MV-4-11 (cell line): Measurements from ENCODE around the gene TCERG1L.

Experiments used
- DNase-seq: peaks from one replicate; lab custom pipeline; 2025; lab: John Stamatoyannopoulos, UW

TCERG1L gene

GRCh38 chr10:131207176-131207575, 104.3 kb downstream of the TCERG1L start:
- DNase-seq, result no peak

- DNase-seq, result no peak
These were observed 105.2 kb downstream of the TCERG1L start for GRCh38 chr10:131206111-131206995.

DNA sequence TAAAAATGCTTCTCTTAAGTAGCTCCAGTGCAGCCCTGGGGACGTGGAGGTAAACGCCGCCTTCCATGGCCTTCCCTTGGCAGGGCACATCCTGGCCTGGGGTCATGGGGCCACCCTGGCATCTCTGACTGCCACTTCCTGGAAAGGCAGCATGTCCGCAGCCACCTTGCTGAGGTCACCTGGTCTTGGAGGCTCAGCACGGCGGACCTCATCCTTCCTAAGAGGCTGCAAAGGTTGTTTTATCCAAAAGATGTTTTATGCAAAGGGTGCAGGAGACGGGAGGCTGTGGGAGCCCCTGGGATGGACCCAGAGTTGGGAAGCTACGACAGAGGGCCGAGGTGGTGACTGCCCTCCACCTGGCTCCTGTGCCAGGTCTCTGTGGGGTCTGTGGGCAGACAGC, 106.0 kb downstream of the TCERG1L start:
- DNase-seq, result no peak

- DNase-seq, result no peak
These were observed 106.9 kb downstream of the TCERG1L start for GRCh38 chr10:131204406-131205152.

- DNase-seq, result no peak
These were observed 107.8 kb downstream of the TCERG1L start for GRCh38 chr10:131203456-131204357.

GRCh38 chr10:131202990-131203389, 108.5 kb downstream of the TCERG1L start:
- no peak for DNase-seq

DNA sequence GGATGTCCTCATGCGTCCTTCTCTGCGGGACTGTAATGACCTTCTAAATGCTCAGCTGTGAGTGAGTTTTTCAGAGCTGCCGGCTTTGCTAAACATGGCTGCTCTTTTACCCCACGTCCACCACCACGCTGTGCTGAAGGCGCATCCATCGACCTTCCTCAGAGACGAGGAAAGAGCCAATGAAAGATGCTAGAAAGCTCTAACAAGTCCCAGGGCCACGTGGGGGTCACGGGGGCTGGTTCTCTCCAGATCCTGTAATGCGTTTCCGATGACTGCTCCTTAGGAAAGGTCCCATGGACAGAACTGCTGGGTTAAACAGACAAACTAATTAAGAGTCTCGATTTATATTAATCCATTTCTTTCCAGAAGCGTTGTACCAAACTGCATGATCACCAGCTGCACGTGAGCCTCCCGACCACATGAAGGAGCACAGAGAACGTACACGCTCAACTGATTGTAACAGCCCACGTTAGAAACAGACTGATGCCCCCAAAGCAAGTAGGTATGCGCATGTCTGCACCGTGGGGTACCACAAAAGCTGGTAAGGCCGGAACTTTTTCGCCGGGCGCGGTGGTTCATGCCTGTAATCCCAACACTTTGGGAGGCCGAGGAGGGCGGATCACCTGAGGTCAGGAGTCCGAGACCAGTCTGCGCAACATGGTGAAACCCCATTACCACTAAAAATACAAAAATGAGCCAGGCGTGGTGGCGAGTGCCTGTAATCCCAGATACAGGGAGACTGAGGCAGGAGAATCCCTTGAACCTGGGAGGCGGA, 109.6 kb downstream of the TCERG1L start:
- DNase-seq, result no peak

- DNase-seq, result no peak
These were observed 110.6 kb downstream of the TCERG1L start for GRCh38 chr10:131200856-131201470.

DNA sequence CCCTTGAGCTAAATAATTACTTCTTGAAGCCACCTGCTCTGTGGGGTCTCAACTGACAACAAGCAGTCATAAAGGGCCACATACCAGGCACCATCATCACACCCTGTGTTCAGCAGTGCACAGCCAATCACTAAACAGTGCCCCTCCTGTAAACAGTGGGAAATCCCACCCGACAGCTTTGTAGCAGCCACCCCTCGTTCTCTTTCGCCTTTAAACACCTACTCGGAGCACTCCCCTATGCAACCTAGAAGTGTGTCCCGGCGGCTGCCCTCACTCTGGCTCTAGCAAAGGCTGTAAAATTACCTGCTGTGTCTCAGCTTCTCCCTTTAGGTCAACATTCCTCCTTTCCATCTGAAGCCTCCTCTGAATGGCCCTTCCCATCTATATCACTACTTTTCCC, 111.9 kb downstream of the TCERG1L start:
- no peak for DNase-seq

DNA sequence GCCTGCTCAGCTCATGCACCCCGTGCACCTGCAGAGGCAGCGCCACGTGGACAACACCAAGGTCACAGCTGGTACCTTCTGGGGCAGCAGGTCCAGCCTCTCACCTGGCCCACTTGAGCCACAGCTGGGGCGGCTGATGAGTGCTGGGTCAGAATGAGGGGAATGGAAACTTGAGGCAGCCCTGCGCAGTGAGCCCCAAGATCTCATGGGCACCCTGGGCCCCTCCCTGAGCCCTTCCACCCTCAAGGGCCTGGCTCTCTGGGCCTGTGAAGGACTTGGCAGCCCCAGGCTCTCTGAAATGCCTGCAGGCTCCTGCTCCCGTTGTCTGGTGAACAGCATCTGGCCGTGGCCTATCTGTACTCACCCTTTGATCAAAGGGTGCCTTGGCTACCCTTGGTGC, 112.7 kb downstream of the TCERG1L start:
- no peak for DNase-seq

- no peak for DNase-seq
These were observed 113.1 kb downstream of the TCERG1L start for GRCh38 chr10:131198401-131198800.

GRCh38 chr10:131196176-131196885, 115.2 kb downstream of the TCERG1L start:
- DNase-seq, result no peak

- DNase-seq, result no peak
These were observed 115.9 kb downstream of the TCERG1L start for GRCh38 chr10:131195558-131196159.

DNA sequence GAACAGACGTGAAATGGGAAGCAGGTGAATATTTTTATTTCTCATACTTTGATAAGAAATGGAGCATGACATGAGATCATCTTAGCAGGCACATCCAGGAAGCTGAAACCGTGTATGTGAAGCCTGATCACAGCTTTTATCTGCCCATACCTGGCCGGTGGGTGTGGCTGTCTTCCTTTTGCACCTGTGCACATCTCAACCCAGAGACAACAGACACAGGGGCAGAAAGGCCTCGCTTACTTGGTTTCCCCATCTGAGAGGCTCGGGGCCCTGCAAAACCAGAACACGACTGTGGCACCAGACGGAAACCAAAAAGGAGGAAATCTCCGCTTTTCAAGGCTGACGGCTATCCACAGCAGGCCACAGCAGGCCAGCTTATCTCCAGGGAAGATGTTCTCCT, 116.4 kb downstream of the TCERG1L start:
- no peak for DNase-seq

DNA sequence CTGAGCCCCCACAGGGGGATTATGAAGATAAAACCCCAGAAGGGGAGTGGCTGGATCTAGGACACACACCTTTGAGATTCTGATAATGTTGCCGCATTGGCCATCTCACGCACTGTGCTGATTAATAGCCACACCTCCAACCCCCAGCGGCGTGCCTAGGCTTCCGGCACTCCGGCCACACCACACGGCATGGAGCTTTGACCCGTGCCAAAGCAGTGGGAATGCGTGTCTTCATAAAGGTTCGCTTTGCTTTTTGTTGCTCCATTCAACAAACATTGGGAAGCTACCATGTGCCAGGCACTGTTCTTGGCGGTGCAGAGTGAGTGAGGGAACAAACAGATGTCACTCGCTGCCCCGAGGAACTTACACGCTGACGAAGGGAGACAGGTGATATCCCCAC, 117.6 kb downstream of the TCERG1L start:
- no peak for DNase-seq

DNA sequence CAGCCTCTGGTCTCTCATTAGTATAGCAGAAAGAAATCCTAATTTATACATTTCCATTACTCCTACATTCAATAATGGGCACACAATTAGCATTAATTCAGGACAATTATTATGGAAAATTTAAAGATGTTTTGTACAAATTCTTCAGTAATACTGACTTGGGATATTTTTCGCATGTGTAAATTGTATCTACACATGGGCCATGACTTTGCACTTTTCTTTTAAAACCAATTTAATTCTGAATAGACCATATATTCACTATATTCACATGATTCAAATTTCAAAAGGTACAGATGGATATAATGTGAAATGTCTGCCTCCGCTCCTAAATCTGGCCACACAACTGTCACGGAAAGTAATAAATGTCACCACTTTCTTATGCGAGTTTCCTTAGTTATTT, 123.0 kb downstream of the TCERG1L start:
- DNase-seq, result no peak

DNA sequence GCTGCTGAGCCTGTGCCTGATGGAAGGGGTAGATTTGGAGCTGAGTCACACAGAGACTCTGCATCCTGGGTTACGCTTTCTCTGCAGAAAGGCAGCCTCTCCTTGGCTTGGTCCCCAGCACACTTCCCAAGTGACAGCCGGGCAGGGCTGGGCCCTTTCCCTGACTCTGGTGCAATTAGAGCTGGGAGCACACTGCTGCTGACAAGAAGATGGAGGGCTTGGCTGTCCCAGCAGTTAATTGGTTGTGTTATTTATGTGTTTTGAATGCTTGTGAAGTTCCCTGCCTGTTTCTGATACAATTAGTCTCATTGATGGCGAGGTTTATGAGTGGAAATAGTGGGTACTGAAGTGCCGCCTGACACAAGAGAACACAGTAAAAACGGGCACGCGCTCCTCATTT, 123.6 kb downstream of the TCERG1L start:
- DNase-seq, result no peak

DNA sequence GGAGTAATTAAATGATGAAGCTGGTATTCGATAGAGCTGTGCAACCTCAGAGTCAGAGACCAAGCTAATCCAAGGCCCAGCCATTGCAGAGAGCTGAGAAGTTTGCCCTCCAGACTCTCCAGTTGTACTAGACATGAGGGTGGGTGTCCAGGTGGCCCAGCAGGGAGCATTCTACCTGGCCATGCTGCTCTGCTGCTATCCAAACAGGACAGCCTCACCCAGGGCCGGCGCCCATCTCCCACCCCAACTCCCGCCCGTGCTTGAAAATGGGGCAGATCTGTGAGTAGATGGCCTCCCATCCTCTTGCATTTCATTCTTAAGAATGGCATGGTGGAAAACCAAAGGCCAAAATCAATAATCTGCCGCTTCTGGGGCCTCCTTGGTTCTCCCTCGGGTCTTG, 124.2 kb downstream of the TCERG1L start:
- no peak for DNase-seq

- no peak for DNase-seq
These were observed 124.8 kb downstream of the TCERG1L start for GRCh38 chr10:131186547-131187253.
